Hepatocyte (in vitro differentiated cells): ENCODE results near the gene NDFIP2.

Experiments
- CTCF ChIP-seq: fragments of 200-600 bp; sonication (generic); IDR thresholded peaks from 2 replicates; pipeline ENCODE4 v1.5.1; 2016; ENCODE audit warnings: antibody characterized with exemption, mild to moderate bottlenecking; ENCODE audit not compliant: poor library complexity
- EZH2 ChIP-seq: fragments of 200-600 bp; sonication (generic); IDR thresholded peaks from 2 replicates; pipeline ENCODE4 v1.6.1; 2016; ENCODE audit warnings: antibody characterized with exemption, mild to moderate bottlenecking, borderline replicate concordance
- EZH2phosphoT487 ChIP-seq: fragments of 200-600 bp; sonication (generic); IDR thresholded peaks from one replicate; pipeline ENCODE4 v1.6.1; 2018; ENCODE audit warnings: antibody characterized with exemption, mild to moderate bottlenecking, low read depth, moderate library complexity; ENCODE audit not compliant: unreplicated experiment, severe bottlenecking

GRCh38 chr13:79534596-79534995 is 53.6 kb downstream of the NDFIP2 start:
- TF ChIP-seq CTCF (no peak), EZH2 (no peak), EZH2phosphoT487 (no peak)
